Measurements from ENCODE around the gene RILP. TPM values are rescaled to one million over a fixed set of nuclear protein-coding genes. Genes with fewer than 3 reads are reported as not detected.
A peak's percentile ranks its signal among the peaks of the same experiment; 100 is the strongest.

The RILP gene
- total RNA-seq, 1 donor = 18.9 TPM

- no peak for DNase-seq (ENCODE audit: low read depth in 2 of 3, low spot score in 2 of 3)
These were observed 43.9 kb downstream of the RILP start for GRCh38 chr17:1605681-1606351.

DNA sequence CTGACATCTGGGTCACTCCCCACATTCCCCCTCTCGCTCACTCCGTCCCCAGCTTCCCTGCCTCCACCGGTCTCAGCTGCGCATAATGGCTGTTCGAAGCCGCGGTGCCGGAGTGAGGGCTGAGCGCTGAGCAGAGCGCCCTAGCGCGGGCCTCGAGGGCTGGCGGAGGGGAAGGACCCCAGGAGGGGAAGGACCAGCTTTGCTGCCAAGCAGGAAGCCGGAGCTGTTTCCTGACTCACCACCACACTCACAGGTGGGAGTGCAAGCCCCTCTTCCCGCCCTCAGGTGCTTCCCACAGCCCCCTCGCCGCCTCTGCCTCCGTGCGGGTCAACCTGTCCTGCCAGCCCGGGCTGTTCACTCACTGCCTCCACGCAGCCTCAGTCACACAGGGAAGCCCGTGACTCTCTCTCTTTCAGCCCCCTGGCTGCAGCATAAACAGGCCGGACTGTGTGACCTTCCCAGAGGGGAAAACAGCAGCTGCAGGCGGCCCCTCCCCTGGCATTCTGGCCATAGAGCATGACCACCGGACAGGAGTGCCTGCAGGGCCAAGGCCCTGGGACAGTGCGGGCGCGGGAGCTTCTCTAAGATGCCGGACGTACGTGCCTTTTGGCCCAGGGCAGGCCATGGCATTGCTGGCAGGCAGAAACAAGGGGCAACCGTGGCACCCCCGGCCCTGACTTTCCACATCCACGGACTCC, 44.7 kb downstream of the RILP start:
- DNase-seq (ENCODE audit: low read depth in 2 of 3, low spot score in 2 of 3) = peak in 2 of 3 donors; percentile 40 to 46

DNA sequence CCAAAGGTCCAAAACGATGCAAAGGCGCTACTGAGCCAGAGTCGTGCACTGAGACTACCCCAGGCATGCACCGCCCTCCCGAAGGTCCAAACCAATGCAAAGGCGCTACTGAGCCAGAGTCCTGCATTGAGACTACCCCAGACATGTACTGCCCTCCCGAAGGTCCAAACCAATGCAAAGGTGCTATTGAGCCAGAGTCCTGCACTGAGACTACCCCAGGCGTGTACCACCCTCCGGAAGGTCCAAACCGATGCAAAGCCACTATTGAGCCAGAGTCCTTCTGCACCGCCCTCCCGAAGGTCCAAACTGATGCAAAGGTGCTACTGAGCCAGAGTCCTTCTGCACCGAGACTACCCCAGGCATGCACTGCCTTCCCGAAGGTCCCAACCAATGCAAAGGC, 48.1 kb downstream of the RILP start:
- DNase-seq (ENCODE audit: low read depth in 2 of 3, low spot score in 2 of 3) = no peak

GRCh38 chr17:1598399-1599095, 51.1 kb downstream of the RILP start:
- DNase-seq (ENCODE audit: low read depth in 2 of 3, low spot score in 2 of 3) = no peak

- no peak for DNase-seq (ENCODE audit: low read depth in 2 of 3, low spot score in 2 of 3)
These were observed 51.8 kb downstream of the RILP start for GRCh38 chr17:1597861-1598342.

Small RNA genes within 50 kb of the gene (small RNA-seq; reads per million reads assigned to genes)
- gene RN7SL105P = not detected

Other genes starting within 250 kb of the RILP start
- gene YWHAE, start 249.6 kb downstream of the RILP start, total RNA-seq = 192 TPM
- 24.5 TPM for gene CRK, start 193.6 kb downstream of the RILP start, total RNA-seq
- 4.0 TPM for gene MYO1C, start 157.2 kb downstream of the RILP start, total RNA-seq
- gene INPP5K, start 133.3 kb downstream of the RILP start, total RNA-seq = 58.2 TPM
- 10.8 TPM for gene PITPNA, start 87.1 kb downstream of the RILP start, total RNA-seq
- 39.6 TPM for gene SLC43A2, start 21.0 kb downstream of the RILP start, total RNA-seq
- 60.3 TPM for gene SCARF1, start 4.1 kb downstream of the RILP start, total RNA-seq
- gene PRPF8, start 35.0 kb upstream of the RILP start, total RNA-seq = 241 TPM
- gene TLCD2, start 60.5 kb upstream of the RILP start, total RNA-seq = 0.54 TPM
- 59.0 TPM for gene WDR81, start 74.8 kb upstream of the RILP start, total RNA-seq
- gene SERPINF2, start 93.0 kb upstream of the RILP start, total RNA-seq = 4.6 TPM
- gene SERPINF1, start 112.2 kb upstream of the RILP start, total RNA-seq = 1.1 TPM
- 14.8 TPM for gene SMYD4, start 180.0 kb upstream of the RILP start, total RNA-seq
- 18.6 TPM for gene RPA1, start 180.1 kb upstream of the RILP start, total RNA-seq

Measured in hematopoietic multipotent progenitor cell (in vitro differentiated cells).